ENCODE measurements around the gene UCN3.

Gene UCN3

DNA sequence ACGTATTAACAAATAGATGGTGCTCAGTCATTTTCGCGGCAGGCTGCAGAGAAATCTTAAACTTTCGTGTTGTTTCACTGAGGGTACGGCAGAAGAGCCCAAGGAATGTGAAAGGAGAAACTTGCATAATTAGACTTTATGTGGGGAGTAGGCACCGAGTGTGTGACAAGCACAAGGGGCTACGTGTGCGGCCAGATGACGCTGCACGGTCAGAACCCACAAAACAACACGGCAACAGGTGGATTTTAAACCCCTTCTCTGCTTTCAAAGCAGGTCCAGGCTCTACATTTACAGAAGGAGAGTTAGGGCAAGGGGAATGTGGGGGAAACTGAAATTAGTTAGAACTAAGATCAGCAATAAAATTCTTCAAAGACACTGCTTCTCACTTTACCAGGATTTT is 392 bp upstream of the UCN3 start:
- no peak for DNase-seq (ENCODE audit: low spot score)
- TF ChIP-seq, protein P1, sequence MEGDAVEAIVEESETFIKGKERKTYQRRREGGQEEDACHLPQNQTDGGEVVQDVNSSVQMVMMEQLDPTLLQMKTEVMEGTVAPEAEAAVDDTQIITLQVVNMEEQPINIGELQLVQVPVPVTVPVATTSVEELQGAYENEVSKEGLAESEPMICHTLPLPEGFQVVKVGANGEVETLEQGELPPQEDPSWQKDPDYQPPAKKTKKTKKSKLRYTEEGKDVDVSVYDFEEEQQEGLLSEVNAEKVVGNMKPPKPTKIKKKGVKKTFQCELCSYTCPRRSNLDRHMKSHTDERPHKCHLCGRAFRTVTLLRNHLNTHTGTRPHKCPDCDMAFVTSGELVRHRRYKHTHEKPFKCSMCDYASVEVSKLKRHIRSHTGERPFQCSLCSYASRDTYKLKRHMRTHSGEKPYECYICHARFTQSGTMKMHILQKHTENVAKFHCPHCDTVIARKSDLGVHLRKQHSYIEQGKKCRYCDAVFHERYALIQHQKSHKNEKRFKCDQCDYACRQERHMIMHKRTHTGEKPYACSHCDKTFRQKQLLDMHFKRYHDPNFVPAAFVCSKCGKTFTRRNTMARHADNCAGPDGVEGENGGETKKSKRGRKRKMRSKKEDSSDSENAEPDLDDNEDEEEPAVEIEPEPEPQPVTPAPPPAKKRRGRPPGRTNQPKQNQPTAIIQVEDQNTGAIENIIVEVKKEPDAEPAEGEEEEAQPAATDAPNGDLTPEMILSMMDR (IDR thresholded peaks at IDR 0.05): no peak
- no peak overlapping the region for H3K27ac ChIP-seq
- H3K4me3 ChIP-seq: no peak overlapping the region

DNA sequence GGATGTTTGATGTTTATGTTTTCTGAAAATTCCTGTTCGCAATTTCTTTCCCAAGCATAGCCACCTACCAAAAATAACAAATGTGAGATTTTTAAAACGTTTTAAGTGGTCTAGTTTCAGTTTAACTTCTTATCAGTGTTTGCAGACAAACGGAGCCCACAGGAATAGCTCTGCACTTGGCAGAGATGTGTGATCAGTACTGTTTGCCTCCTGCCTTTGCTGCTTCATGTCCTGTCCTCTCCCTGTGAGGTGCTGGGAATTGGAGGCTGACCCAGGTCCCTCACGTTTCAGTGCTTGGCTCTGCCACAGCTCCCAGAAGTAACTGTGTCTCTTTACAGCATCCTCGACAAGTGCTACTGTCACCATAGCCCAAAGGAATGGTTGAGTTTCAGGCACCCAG is 1.2 kb downstream of the UCN3 start:
- H3K4me3 ChIP-seq: no peak overlapping the region
- H3K27ac ChIP-seq: no peak overlapping the region
- TF ChIP-seq, protein P1 (IDR thresholded peaks at IDR 0.05): no peak
- no peak for DNase-seq (ENCODE audit: low spot score)

DNA sequence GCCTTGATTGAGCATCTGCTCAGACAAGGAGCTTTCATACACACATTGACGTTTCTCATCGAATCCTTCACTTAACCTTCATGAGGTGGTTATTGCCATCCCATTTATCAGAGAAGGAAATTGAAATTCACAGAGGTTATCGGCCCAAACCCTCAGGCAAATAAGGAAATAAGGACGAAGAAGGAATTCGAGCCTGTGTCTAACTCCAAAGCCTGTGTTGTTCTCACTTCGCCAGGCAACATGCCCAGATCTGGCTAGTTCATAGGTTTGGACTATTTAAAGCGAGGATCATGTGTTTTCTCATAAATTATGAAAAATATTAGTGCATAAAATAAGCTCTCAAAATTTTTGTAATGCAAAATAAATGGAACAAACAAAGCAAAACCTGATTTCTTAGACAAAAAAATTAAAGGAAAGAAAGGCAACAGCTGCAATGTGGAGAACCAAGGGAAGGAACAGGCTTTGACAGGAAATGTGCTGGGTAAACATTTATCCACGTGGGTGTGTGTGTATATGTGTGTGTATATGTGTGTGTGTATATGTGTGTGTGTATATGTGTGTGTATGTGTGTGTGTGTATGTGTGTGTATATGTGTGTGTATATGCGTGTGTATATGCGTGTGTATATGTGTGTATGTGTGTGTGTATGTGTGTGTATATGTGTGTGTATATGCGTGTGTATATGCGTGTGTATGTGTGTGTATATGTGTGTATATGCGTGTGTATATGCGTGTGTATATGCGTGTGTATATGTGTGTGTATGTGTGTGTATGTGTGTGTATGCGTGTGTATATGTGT is 4.8 kb downstream of the UCN3 start:
- no peak overlapping the region for H3K4me3 ChIP-seq
- TF ChIP-seq, protein P1 (IDR thresholded peaks at IDR 0.05): no peak
- no peak for DNase-seq (ENCODE audit: low spot score)
- H3K27ac ChIP-seq: no peak overlapping the region

DNA sequence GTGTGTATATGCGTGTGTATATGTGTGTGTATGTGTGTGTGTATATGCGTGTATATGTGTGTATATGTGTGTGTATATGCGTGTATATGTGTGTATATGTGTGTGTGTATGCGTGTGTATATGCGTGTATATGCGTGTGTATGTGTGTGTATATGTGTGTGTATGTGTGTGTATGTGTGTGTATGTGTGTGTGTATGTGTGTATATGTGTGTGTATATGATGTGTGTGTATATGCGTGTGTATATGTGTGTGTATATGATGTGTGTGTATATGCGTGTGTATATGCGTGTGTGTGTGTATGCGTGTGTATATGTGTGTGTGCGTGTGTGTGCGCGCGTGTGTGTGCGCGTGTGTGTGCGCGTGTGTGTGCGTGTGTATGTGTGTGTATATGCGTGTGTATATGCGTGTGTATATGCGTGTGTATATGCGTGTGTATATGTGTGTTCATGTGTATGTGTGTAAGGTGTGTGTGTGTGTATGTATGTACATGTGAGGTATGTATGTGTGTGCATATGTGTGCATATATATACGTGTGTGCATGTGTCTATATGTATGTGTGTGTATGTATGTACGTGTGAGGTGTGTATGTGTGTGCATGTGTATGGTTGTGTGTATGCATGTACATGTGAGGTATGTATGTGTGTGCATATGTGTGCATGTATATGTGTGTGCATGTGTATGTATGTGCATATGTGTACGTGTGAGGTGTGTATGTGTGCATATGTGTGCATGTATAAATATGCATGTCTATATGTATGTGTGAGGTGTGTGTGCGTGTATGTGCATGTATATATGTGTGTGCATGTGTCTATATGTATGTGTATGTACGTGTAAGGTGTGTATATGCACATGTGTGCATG is 6.0 kb downstream of the UCN3 start:
- H3K4me3 ChIP-seq: no peak overlapping the region
- no peak for DNase-seq (ENCODE audit: low spot score)
- H3K27ac ChIP-seq: no peak overlapping the region
- TF ChIP-seq, protein P1 (IDR thresholded peaks at IDR 0.05): no peak

DNA sequence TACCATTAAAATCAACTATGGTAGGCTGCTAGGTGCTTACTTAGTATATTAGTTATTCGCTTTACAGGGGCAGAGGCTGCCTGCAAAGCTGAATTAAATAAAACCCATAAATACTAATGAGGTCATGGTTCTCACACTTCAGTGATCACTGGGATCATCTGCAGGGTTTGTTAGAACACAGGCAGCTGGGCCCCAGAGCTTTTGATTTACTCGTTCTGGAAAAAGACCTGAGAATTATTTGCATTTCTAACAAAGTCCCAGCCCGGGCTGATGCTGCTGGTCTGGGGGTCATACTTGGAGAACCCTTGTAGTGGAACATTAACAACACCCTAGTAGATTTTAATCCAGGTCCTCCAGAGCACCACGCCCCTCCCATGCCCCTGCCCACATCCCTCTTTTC is 8.5 kb downstream of the UCN3 start:
- no peak for DNase-seq (ENCODE audit: low spot score)
- H3K27ac ChIP-seq: no peak overlapping the region
- H3K4me3 ChIP-seq: no peak overlapping the region

DNA sequence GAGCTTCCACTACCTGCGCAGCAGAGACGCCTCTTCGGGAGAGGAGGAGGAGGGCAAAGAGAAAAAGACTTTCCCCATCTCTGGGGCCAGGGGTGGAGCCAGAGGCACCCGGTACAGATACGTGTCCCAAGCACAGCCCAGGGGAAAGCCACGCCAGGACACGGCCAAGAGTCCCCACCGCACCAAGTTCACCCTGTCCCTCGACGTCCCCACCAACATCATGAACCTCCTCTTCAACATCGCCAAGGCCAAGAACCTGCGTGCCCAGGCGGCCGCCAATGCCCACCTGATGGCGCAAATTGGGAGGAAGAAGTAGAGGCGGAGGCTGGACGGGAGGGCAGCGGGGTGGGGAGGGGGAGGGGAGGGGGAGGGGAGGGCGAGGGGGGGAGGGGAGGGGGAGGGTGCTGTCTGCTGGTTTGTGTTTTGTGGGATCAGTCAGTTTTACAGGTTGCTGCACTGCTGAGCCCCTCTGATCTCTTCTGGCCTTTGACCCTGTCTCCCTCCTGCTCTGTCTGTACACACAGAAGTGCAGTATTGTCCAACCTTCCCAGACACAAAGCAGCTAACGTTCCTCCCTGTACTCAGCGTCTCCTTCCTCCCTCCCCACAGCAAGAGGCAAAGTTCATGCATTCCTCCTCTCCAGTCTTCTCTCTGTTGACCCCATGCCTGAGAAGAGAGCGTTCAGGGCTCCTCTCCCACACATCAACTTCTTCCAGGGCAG is 9.3 kb downstream of the UCN3 start:
- Histone ChIP-seq H3K27ac (no peak overlapping the region), H3K4me3 (no peak overlapping the region)
- TF ChIP-seq, protein P1 (IDR thresholded peaks at IDR 0.05): no peak
- no peak for DNase-seq (ENCODE audit: low spot score)

More for the DNA sequence above, 8.5 kb downstream of the UCN3 start:
- TF ChIP-seq, protein P1 (IDR thresholded peaks at IDR 0.05): no peak

All from coronary artery (tissue), 2 donors.